Natural killer cell (primary cell): Measurements from ENCODE around the gene COL6A2. TPM values are rescaled to one million over a fixed set of nuclear protein-coding genes. Genes with fewer than 3 reads are reported as not detected.

Experiments
- ATAC-seq, 3 donors: fragments of 150-1000 bp in 2 of 3; fragments of 200-7000 bp in 1 of 3; cut with Tn5 transposase; 1 replicate in 1 of 3; 2 replicates in 2 of 3; pipeline ENCODE4 v1.10.0; 2021; ENCODE audit warnings: mild to moderate bottlenecking in 2 of 3, moderate library complexity in 2 of 3
- DNase-seq, 2 donors: peaks; one replicate each; pipeline versions ENCODE4 v3.0.0 to v3.0.0-alpha.2; 2013 to 2021; ENCODE audit warnings: mixed read lengths in 1 of 2
- H3K27ac ChIP-seq: one replicate; pipeline ENCODE4 v1.5.1; 2013; ENCODE audit warnings: mild to moderate bottlenecking, low read length
- H3K27me3 ChIP-seq: one replicate; pipeline ENCODE4 v1.6.1; 2013; ENCODE audit warnings: low read length; ENCODE audit not compliant: control insufficient read depth, insufficient read depth
- H3K36me3 ChIP-seq: one replicate; pipeline ENCODE4 v1.6.1; 2013; ENCODE audit warnings: low read length; ENCODE audit not compliant: control insufficient read depth, insufficient read depth
- H3K4me1 ChIP-seq: one replicate; pipeline ENCODE4 v1.6.1; 2013; ENCODE audit warnings: low read length; ENCODE audit not compliant: control insufficient read depth, insufficient read depth
- H3K4me3 ChIP-seq: one replicate; pipeline ENCODE4 v1.5.1; 2013; ENCODE audit warnings: low read length
- H3K9me3 ChIP-seq: one replicate; pipeline ENCODE4 v1.6.1; 2013; ENCODE audit warnings: low read length; ENCODE audit not compliant: control insufficient read depth, insufficient read depth
- H3K27ac Mint-ChIP-seq, 2 donors: one replicate each; pipeline ENCODE4 v1.8.0; 2022; ENCODE audit warnings: mild to moderate bottlenecking in 2 of 2, mixed read lengths in 2 of 2, moderate library complexity in 1 of 2
- H3K27me3 Mint-ChIP-seq, 2 donors: one replicate each; pipeline ENCODE4 v1.8.0; 2022; ENCODE audit warnings: low read depth in 2 of 2, mixed read lengths in 2 of 2
- H3K36me3 Mint-ChIP-seq: one replicate; pipeline ENCODE4 v1.8.0; 2022; ENCODE audit warnings: mixed read lengths
- H3K4me1 Mint-ChIP-seq, 2 donors: one replicate each; pipeline ENCODE4 v1.8.0; 2022; ENCODE audit warnings: mixed read lengths in 2 of 2
- H3K4me3 Mint-ChIP-seq: one replicate; pipeline ENCODE4 v1.8.0; 2022; ENCODE audit warnings: mild to moderate bottlenecking, moderate library complexity, mixed read lengths
- H3K9me3 Mint-ChIP-seq, 2 donors: one replicate each; pipeline ENCODE4 v1.8.0; 2022; ENCODE audit warnings: mixed read lengths in 2 of 2
- WGBS: methylation state at CpG from one replicate; pipeline ENCODE4 v1.1.7; 2013; ENCODE audit warnings: missing lambda C conversion rate; ENCODE audit not compliant: insufficient coverage; 5-methylcytosine and 5-hydroxymethylcytosine counted together
- intact Hi-C: fragments of 100-400 bp; cut with micrococcal nuclease; formaldehyde crosslinking; loops from one replicate; pipeline ENCODE4 v1.14.2; 2022
- total RNA-seq, 4 donors: library from RNA; stranded (reverse); fragments of 120-200 nt in 1 of 4; gene quantifications; one replicate each; pipeline versions ENCODE4 v1.2.3 to v1.2.4, GENCODE V29; 2013 to 2022
- TF ChIP-seq, protein P1 (sequence below): fragments of 200-600 bp; IDR thresholded peaks from one replicate; pipeline ENCODE4 v1.8.0; 2022; ENCODE audit warnings: antibody characterized with exemption

The COL6A2 gene
- total RNA-seq, 3 donors from 2014 or later (not counting 1 experiment from before 2014, with no cell fraction given): 93.9 to 110 (median 97.2) TPM

DNA sequence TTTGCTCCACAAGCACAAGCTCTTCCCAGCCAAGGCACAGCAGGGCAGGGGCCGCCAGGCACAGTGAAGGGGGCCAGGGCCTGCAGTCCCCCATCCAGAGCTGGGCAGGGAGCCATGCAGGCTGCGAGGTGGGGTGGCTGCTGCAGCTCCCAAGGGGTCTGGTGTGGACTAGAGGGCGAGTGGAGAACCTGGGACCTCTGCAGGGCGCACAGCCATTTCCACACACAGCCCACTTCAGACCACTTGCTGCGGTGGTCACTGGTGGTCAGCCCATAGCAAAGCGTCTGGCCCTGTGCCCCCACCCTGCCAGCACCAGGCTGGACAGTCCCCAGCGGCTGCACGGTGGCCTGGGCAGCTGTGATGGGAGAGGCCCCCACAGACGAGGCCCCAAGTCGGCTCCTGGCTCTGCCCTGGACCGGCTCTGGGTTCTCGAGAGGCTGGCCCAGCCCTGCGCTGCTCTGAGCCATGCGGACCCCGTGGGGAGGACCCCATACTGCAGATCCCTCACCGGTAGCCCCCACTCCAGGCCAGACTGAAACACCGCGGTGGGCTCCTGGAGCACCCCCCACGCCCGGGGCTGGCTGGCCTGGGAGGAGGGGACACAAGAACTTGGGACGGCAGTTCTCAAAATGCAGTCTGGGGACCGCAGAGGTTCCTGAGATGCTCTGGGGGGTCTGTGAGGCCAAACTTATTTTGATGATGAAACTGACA, 47.1 kb upstream of the COL6A2 start:
- no peaks in the 10 kb centered on the region for H3K9me3 Mint-ChIP-seq
- Histone ChIP-seq H3K4me3 (no peak overlapping the region), H3K9me3 (no peaks in the 10 kb centered on the region), H3K27me3 (no peaks in the 10 kb centered on the region), H3K27ac (no peak overlapping the region), H3K4me1 (peaks cover 12% of the 10 kb centered on the region), H3K36me3 (no peaks in the 10 kb centered on the region)
- ATAC-seq (no peak), DNase-seq (no peak)
- H3K4me3 Mint-ChIP-seq: no peak overlapping the region
- intact Hi-C loops: loop anchor here (5.0 kb wide), 1 partner anchor 79 kb away; no protein-coding TSS in a partner anchor
- no peak overlapping the region for H3K27ac Mint-ChIP-seq
- H3K4me1 Mint-ChIP-seq: no peaks in the 10 kb centered on the region
- TF ChIP-seq, protein P1, sequence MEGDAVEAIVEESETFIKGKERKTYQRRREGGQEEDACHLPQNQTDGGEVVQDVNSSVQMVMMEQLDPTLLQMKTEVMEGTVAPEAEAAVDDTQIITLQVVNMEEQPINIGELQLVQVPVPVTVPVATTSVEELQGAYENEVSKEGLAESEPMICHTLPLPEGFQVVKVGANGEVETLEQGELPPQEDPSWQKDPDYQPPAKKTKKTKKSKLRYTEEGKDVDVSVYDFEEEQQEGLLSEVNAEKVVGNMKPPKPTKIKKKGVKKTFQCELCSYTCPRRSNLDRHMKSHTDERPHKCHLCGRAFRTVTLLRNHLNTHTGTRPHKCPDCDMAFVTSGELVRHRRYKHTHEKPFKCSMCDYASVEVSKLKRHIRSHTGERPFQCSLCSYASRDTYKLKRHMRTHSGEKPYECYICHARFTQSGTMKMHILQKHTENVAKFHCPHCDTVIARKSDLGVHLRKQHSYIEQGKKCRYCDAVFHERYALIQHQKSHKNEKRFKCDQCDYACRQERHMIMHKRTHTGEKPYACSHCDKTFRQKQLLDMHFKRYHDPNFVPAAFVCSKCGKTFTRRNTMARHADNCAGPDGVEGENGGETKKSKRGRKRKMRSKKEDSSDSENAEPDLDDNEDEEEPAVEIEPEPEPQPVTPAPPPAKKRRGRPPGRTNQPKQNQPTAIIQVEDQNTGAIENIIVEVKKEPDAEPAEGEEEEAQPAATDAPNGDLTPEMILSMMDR: no peak
- H3K27me3 Mint-ChIP-seq: no peaks in the 10 kb centered on the region
- 94% methylated on average over 22 of the region's 22 CpGs for WGBS
- H3K36me3 Mint-ChIP-seq: no peaks in the 10 kb centered on the region

DNA sequence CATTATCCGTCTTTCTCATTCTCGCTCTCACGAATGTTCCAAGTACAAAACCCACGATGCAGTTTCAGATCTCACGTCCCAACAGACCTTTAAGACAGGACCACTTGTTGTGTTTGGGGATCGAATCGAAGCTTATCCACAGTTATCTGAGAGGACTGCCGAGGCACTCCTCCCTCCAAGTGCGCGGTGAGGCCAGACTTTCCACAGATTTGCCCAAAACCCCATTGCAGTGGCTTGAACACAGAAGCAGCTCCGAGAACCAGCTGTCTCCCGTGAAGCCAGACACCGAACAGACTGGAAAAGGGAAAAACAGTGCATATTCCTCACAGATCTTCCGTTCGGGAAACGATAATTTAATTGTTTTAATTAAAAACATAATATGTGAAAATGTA, 46.5 kb upstream of the COL6A2 start:
- no peaks in the 10 kb centered on the region for H3K9me3 ChIP-seq
- Mint-ChIP-seq H3K4me3 (no peak overlapping the region), H3K27ac (no peak overlapping the region), H3K4me1 (no peaks in the 10 kb centered on the region), H3K36me3 (no peaks in the 10 kb centered on the region), H3K9me3 (no peaks in the 10 kb centered on the region), H3K27me3 (no peaks in the 10 kb centered on the region)
- no peak overlapping the region for H3K4me3 ChIP-seq
- DNase-seq (no peak), ATAC-seq (no peak)
- TF ChIP-seq, protein P1: no peak
- peaks cover 13% of the 10 kb centered on the region for H3K4me1 ChIP-seq
- peaks cover 3% of the 10 kb centered on the region for H3K27me3 ChIP-seq
- 86% methylated on average over 16 of the region's 16 CpGs for WGBS
- intact Hi-C loops: loop anchor here (5.0 kb wide), 1 partner anchor 79 kb away; no protein-coding TSS in a partner anchor
- H3K27ac ChIP-seq: no peak overlapping the region
- H3K36me3 ChIP-seq: no peaks in the 10 kb centered on the region

DNA sequence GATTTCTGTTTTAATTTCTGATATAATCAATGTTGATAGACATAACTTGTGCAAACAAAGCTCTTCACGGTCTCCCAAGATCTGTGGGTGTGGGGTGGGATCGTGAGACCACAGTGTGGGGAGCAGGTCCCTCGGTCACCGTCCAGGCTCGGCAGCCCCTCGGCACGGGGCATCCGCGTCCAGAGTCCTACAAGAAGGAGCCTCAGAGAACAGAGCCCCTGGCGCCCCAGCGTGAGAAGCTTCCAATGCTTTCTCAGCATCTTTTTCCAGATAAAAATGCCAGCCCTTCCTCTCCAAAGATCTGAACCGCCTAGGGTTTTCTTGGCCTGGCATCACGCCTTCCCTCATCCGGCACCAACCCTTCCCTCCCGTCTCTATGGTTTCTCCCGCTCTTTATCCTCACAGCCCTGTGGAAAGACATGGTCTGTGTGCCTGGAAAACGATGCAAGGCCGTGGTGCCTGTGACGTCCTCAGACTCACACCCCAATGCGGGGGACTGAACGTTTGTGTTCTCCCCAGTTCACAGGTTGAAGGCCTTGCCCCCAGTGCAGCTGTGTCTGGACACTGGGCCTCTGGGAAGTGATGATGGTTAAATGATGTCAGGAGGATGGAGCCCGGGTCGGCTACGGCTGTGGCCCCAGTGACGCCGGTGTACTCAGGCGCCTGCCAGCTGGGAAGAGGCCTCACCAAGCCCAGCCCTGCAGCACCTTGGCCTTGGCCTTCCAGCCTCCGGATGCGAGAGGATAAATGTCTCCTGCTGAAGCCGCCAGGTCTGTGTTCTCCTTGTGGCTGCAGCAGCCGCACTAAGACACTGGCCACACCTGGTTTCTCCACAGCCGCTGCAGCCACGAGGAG, 45.9 kb upstream of the COL6A2 start:
- Mint-ChIP-seq H3K9me3 (no peaks in the 10 kb centered on the region), H3K27me3 (peaks cover 0 to 2% of the 10 kb centered on the region in 2 donors), H3K27ac (peak overlapping the region; percentile 76 to 79), H3K36me3 (no peaks in the 10 kb centered on the region), H3K4me3 (no peak overlapping the region), H3K4me1 (peaks cover under 1 to 2% of the 10 kb centered on the region in 2 donors)
- Histone ChIP-seq H3K27me3 (peaks cover 3% of the 10 kb centered on the region), H3K27ac (peak overlapping the region; percentile 58), H3K4me1 (peaks cover 20% of the 10 kb centered on the region), H3K36me3 (no peaks in the 10 kb centered on the region), H3K4me3 (no peak overlapping the region), H3K9me3 (no peaks in the 10 kb centered on the region)
- intact Hi-C loops: loop anchor here (5.0 kb wide), 1 partner anchor 80 kb away; no protein-coding TSS in a partner anchor
- TF ChIP-seq, protein P1: no peak
- DNase-seq (no peak), ATAC-seq (no peak)
- 92% methylated on average over 33 of the region's 33 CpGs for WGBS
